Activated T-cell treated with anti-CD3 and anti-CD28 coated beads for 1 hour (primary cell): ENCODE measurements around the gene PPP2R2C.

Experiments
- DNase-seq: peaks from one replicate; pipeline ENCODE4 v3.0.0-alpha.2; 2020; ENCODE audit warnings: low read depth

Gene PPP2R2C

DNA sequence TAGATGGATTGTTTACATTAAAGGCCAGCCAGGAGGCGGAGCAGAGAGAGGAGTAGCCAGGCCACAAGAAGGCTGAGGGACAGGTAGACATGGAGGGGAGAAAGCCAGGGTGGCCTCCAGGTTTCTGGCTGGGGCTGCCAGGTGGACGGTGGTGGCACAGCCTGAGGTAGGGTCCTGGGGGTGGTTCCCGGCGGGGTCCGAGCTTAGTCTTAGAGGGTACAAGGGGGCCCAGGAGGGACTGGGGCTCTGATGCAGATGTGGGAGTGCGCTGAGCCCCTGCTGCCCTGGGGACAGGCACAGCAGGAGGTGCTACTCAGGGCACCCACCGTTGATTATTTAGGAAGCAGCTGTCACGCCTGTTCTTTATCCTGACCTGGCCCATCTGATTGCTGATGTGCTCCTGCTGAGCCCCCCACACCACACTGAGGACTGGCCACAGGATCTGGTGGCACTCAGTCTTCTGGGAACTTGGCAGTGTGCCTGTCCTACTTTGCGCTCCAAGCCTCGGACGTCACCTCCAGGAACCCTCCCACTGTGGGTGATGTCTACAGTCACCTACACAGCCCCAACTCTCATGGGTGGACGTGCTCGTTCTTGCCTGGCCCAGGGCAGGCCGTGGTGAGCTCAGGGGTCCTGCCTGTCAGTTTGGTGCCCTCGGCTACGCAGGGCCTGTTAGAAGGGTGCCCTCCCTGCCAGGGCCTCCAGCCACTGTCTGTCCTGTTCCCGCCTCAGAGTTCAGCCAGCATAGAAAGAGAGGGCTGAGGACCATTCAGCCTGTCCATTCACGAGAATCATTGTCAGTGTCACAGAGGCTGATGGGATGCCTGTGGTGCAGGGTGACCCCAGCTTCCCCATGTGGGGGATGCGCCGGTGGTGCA is 190.7 kb downstream of the PPP2R2C start:
- no peak for DNase-seq

DNA sequence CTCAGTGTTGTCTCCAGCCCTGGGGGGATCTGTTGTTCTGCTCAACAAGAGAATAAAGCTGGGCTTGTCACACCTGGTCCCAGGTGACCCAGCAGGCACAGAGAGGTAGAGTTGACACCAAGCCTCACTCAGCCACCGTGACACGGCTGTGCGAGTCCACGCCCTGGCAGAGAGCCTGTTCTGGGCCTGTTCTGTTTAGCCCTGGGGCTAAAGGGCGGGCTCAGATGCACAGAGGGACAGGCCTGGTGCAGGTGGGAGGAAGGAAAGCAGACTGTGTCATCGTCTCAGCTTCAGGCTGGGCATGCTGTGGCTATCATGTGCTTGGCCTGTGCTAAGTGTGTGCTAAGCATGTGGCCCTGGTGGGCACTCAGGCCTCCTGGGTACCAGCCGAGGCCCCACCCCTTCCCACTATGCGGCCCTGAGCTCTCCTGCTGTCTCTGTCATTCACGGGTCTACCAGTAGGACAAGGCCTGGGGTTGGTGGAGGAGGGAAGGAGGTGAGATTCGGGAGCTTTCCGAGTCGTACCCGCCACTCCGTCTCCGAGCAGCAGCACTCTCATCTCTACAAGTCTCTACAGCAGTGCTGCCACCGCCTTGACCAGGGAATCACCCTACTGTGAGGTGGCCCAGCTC is 191.9 kb downstream of the PPP2R2C start:
- no peak for DNase-seq

DNA sequence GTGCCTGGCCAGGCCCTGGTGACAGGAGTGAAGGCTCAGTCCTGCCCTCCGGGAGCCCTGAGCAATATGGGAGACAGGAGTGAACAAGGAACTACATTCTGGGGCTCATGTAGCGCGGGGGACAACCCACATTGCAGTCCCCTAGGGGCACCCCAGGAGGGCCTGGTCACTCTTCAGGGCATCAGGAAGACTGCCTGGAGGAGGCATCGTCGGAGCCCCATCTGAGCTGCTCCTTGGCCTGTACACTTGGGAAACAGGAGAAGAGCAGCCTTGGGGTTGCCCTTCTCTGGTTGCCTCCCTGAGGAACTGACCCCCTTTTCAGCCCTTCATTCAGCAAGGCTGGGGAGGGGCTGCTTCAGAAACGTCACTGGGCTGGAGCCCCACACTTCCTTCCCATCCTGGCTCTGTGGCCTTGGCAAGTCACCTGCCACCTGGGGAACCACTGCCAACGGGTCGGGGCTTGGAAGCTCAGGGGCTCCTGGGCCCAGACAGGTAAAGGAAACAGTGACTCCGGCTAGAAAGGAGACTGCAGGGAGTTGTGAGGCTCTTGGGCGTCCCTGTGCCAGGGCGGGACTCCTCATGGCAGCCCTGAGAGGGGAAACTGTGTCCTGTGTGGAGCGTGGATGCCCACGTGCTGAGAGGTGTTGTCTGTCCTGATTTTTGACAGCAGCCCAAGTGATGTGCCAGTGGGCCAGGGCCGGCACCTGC is 192.7 kb downstream of the PPP2R2C start:
- no peak for DNase-seq

DNA sequence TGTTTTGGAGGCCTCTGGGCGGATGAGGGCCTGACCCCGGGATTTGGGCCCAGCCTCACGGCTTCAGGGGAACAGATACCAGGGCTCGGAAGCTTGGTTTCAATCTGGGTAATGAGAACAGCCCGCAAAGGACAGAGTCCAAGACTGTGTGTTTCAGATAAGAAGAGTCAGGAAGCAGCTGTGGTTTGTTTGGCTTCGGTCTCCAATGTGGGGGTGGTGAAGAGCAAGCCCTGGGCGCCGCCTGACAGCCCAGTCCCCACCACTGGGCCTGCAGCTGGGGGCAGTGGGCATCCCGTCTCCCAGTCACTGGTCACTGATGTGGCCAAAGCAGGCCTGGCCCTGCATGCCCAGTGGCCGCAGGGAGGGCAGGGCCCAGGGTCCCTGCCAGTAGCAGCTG is 193.6 kb downstream of the PPP2R2C start:
- no peak for DNase-seq

DNA sequence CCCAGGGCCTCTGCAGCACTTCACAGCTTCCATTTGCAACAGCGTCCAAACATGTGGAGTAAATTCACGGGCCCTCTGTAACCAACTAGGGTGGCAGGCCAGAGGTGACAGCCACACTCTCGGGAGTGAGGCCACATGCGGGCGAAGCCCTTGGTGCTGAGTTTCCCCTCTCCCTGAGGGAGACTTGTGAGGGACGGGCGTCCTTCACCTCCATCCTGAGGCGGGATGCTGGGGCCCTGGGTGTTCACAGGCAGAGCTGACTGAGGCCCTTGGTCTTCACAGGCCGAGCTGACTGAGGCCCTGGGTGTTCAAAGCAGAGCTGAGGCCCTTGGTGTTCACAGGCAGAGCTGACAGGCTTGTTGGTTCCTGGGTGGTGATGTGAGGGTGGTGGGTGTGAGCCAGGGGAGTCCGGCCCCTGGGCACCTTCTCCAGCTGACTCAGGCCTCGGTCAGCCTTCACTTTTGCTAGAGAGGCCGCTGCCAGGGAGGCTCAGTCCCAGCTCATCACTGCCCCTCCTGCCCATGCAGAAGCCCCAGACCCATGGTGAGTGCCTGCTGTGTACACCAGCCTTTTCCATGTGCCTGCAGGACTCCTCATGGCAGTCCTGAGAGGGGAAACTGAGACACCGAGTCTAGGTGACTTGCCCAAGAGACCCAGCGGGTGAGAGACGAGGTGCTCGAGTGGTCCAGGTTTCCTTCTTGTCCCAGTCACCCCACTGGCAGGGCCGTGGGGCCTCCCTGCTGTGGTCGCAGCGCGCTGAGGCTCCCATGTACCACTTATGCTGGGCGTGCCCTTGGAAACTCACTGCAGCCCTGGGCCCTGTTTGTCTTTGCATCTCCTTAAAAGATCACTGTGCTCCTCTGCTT is 194.2 kb downstream of the PPP2R2C start:
- DNase-seq: no peak

DNA sequence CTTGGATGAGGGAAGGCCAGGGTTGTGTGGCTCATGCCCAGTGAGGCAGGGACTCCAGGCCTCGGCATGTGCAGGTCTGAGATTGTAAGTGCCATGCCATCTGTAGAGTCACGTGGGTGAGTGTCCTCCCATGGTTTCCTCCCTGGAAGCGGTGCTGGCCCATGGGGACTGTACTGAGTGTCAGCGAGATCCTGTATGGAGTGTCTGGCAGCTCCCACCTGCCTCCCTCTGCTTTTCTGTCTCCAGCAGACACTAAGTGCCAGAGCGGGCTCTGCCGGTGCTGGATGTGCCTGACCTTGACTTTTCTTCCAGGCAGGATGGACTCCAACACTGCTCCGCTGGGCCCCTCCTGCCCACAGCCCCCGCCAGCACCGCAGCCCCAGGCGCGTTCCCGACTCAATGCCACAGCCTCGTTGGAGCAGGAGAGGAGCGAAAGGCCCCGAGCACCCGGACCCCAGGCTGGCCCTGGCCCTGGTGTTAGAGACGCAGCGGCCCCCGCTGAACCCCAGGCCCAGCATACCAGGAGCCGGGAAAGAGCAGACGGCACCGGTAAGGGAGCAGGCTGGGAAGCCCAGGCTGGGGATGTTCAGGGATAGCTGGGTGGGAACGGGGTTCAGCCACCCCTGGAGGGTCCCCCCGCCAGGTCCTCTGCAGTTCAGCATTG is 195.1 kb downstream of the PPP2R2C start:
- no peak for DNase-seq

DNA sequence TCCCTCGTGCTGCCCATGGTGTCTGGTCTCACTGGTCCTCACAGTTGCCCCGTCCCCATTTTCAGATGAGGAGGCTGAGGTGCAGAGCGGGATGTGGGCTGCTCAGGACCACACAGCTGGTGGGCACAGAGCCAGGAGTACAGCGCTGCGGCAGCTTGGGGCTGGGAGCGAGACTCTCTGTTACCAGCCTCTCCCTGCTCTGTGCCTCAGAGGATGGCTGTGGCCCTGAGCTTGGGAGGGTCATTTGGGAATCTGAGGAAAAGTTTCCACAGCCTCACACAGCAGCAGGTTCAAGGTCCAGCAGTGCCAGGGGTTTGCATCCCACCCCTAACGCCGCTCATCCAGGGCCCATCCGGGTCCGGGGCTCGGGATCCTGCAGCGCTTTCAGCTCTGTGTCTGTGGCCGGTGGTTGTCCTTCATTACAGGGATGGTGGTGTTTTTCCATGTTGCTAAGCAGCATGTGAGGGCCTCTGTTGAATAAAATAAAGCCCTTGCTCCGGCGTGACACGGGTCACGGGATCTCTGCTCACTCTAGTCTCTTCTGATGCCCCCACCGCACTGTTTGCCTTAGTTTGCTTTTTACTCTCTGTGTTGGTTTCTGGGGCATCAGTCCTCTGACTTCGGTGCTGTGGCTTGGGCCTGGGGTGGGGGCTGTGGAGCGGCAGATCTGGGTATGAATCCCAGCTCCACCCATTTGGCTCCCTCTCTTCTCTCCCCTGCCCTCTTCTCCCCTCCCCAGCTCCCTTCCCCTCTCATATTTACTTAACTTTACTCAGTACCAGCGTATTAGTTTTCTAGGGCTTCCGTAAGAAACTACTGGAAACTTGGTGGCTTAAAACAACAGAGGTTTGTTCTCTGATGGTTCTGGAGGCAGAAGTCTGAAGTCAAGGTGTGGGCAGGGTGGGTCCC is 196.3 kb downstream of the PPP2R2C start:
- no peak for DNase-seq

DNA sequence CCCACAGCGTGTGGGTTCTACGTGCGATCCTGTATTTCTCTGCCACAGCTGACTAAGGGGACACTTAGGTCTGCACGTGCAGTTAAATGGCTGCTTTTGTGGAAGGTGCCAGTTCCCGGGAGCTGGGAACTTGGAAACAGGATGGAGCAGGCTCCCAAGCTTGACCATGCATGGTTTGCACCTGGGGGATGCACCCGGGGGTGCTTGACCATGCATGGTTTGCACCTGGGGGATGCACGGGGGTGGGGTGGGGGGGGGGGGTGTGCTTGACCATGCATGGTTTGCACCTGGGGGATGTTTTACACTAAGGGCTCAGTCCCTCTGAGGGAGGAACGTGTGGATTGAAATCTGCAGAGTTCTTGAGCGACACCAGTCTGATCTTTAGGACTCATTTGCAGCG is 197.1 kb downstream of the PPP2R2C start:
- no peak for DNase-seq

DNA sequence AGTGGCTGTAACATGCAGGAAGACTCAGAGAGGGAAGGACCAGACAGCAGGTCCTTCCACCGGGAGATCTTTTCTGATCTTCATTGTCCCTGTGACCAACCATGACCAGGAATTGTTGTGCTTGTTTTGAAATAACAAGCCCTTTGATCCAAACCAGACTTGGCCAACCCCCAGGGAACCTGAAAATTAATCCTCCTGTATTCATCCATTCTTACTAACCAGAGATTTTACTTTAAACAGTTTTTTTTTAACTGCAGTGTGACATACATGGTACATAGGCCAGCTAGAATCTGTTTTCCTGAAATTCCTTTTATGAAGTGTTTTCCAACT is 198.8 kb downstream of the PPP2R2C start:
- no peak for DNase-seq

DNA sequence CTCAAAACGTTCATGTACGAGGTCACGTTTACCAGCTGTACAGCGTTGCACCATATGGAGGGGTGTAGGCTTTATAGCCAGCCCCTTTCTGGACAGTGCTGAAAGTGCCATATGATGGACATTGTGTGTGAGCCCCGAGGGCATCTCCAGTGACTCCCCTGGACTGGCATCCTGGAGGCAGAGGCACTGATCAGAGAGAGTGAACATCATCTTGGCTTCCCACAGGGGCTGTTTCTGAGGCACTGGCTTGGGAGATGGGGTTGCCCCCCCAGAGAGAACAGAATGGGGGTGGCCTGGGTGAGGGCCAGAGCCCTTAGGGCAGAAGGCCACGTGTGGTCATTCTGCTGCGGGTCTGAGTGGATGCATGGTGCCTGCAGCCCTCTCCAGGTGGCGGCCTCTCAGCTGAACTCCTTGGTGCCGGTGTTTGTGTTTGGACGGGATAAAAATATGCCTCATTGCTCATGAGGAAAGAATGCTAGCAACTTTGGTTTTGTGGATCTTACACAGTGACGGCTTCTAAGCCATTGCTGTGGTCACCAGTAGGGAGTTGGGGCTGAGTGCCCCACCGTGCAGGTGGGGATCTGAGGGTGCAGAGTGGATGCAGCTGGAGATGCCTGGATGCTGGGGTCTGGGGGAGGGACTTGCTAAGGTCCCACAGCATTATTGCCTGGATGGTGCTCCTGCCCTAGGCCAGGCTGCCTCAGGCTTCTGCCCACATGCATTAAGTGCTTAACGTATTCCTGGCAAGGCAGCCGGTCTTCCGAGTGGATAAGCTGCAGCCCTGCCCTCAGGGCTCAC is 199.4 kb downstream of the PPP2R2C start:
- no peak for DNase-seq

DNA sequence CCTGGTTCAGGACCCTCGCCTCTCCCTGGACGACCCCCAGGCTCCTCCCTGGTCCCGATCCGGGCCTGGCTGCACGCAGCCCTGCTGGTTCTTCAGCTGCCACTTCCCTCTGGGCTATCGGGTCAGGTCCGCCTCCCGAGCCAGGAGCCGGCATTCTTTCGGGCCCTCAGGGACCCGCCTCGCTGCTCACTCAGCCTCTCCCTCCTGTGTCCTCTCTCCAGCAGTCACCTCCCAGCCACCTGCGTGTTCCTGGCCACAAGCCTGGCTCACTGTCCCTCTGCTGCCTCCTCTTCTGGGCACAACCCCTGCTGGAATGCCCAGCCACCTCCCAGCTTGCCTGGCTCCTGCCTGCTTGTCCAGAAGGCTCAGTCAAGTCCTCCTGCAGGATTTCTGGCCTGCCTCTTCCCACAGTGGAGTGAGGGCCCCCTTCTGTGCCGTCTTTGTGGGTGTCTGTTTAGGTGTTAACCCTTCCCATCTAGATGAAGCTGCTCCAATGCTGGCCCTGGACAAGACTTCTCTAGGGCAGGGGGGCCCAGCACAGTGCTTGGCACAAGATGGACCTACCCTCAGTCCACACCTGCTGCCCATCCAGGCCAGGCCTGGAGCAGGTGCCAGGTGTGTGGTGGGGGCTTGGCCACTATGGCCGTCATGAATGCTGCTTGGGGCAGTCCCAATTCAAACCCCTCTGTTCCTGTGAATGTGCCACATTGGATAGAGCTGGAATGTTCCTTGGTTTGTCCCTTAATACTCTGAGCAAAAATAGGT is 200.5 kb downstream of the PPP2R2C start:
- no peak for DNase-seq

DNA sequence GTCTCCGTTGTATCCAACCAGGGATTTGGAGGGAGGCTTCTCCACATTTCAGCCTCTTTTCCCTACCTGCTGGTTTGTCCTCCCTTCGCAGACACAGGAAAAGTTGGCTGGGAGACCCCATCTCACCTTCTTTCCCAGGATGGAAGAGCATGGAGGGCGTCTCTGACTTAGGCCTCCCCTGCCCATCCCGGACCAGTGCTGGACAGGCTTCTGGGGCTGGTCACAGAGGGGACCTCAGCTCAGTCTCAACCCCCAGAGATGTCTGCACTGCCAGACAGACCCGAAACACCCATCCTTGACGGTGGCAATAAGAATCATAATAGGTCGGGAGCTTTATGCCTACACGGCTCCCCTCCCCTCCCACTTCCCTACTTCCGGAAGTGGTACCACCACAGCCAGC is 201.2 kb downstream of the PPP2R2C start:
- no peak for DNase-seq

DNA sequence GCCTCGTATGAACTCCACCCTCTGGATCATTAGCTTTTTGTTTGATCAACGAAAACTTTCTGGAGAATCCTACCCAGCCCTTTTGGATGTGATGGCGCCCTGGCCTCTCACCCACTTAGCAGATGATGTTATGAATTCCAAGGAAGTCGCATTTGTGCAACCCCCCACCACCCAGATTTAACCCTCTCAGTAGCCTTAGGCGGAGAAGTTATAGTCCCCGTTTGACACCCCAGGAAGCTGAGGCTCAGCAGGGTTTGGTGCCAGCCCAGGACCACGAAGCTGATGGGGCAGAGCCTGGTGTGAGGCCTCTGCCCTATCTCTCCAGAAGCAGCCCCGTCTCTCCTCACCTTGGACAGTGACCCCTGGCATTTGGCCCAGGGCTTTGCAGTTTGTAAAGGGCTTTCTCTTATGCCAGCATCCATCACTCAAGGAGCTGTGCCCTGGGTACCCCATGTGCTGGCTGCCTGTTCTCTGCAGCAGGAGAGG is 201.7 kb downstream of the PPP2R2C start:
- DNase-seq: no peak
